ENCODE measurements around the gene ADORA3.

DNA sequence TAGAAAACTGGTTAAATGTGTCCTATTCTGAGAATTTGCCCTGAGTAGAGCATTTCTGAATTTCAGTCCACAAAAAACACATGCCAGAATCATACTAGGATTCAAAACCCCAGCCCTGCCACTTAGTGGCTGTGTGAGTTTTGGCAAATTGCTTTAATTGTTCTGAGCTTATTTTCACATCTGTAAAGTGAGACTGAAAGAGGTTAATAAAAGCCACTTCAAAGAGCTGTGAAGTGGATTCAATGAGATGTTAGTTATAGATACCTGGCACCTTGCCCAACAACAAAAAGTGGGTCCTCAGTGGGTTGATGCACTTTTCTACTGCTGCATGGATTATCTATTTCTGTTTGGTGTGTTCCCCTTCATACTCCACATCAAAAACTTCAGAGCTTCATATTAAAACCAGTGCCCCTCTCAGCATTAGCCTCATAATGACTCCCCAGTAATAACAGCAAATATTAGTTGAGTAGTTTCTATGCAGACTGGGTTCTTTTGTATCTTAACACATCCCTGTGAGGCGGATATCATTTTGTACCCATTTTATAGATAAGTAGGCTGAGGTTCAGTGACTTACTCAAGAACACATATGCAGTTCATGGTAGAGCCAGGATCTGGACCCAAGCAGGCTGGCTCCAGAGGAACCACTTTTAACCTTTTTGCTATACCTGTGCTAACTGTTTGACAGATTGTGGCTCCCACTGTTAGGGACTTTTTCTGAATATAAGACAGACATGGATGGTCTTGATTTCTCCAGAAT is 14.2 kb upstream of the ADORA3 start:
- TF ChIP-seq, protein P1, sequence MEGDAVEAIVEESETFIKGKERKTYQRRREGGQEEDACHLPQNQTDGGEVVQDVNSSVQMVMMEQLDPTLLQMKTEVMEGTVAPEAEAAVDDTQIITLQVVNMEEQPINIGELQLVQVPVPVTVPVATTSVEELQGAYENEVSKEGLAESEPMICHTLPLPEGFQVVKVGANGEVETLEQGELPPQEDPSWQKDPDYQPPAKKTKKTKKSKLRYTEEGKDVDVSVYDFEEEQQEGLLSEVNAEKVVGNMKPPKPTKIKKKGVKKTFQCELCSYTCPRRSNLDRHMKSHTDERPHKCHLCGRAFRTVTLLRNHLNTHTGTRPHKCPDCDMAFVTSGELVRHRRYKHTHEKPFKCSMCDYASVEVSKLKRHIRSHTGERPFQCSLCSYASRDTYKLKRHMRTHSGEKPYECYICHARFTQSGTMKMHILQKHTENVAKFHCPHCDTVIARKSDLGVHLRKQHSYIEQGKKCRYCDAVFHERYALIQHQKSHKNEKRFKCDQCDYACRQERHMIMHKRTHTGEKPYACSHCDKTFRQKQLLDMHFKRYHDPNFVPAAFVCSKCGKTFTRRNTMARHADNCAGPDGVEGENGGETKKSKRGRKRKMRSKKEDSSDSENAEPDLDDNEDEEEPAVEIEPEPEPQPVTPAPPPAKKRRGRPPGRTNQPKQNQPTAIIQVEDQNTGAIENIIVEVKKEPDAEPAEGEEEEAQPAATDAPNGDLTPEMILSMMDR (IDR thresholded peaks at IDR 0.05; ENCODE audit: insufficient read depth, low read length), result no peak
- TF ChIP-seq POLR2AphosphoS5 (IDR thresholded peaks at IDR 0.05; ENCODE audit: low read depth), result no peak

Measured in HL-60 (cell line).